ENCODE measurements around the gene CYSRT1.

The CYSRT1 gene

DNA sequence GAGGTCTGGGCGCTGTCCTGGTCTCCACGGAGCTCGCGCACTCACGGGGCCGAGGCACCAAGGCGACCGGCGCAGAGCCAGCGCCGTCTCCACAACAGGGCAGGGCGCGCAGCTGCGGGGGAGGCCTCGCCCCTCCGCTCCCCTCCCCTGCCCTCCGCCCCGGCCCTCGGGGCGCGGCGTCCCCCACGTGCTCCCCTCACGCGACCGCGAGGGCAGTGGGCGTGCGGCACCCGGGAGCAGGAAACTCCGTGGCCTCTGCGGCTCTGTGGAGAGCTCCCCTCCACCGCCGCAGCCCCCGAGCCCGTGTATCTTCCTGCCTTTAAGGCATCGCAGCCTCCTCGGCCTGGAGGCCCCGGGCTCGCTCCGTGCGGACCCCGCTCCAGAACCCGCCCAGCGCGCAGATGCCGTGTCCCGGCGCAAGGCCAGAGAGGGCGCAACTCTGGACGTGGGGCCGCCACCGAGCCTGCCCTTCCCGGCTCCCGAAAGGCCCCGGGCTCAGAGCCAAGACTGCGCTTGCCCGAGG, 15.4 kb downstream of the CYSRT1 start (continued):
- TF ChIP-seq, protein P1, sequence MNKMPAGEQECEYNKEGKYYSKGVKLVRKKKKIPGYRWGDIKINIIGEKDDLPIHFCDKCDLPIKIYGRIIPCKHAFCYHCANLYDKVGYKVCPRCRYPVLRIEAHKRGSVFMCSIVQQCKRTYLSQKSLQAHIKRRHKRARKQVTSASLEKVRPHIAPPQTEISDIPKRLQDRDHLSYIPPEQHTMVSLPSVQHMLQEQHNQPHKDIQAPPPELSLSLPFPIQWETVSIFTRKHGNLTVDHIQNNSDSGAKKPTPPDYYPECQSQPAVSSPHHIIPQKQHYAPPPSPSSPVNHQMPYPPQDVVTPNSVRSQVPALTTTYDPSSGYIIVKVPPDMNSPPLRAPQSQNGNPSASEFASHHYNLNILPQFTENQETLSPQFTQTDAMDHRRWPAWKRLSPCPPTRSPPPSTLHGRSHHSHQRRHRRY (tag by site-specific recombination; IDR thresholded peaks at IDR 0.05) = no peak
- peak; percentile 64; the same call in 1 of the 2 replicates for TF ChIP-seq MZF1 (tag by site-specific recombination; IDR thresholded peaks at IDR 0.05; ENCODE audit: borderline replicate concordance)

DNA sequence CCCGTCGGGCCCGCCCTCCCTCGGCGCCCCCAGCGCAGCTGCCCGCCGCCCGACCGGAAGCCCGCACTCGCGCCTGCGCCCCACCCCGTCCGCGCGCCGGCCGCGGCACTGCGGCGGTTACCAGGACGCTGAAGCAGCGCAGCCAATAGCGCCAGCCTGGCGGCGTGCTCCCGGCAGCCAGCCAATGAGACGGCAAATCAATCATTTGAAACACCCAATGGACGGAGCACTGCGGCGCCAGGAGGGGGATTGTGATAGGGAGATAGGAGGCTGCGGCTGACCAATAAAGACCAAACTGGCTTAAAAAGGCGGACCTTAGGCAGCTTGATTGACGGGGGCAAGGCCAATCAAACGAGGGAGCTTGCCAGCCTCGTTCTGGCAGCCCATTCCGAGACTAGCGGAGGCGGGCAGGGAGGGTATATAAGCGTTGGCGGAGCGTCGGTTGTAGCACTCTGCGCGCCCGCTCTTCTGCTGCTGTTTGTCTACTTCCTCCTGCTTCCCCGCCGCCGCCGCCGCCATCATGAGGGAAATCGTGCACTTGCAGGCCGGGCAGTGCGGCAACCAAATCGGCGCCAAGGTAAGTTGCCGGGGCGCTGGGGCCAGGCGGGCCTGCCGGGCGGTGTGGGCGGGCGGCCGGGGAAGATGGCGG, 16.0 kb downstream of the CYSRT1 start, which contains the start of gene TUBB4B:
Gene TUBB4B (plus strand): TSS at position 447 of the 649 bp plus-strand sequence. CDS start 74 bp downstream, at position 521.
- Histone ChIP-seq H3K4me1 (ENCODE audit: control insufficient read depth, insufficient read depth, low read length) (peaks cover 6% of the 10 kb centered on the region; the same call in 1 of the 2 replicates), H3K27ac (ENCODE audit: extremely low read depth, low read depth, low read length) (peak within 1 kb of the TSS; percentile 93), H3K4me3 (ENCODE audit: low read depth, low read length) (peak within 1 kb of the TSS; percentile 83), H3K9me3 (ENCODE audit: control insufficient read depth, insufficient read depth, low read depth, low read length) (no peaks in the 10 kb centered on the region), H3K36me3 (ENCODE audit: control insufficient read depth in 2 of 2, insufficient read depth in 1 of 2, low read length in 2 of 2) (peaks cover 0 to 32% of the 10 kb centered on the region in 2 experiments; a peak in 1 of 3 replicates)
- ChIA-PET POLR2A (interaction anchor here (0.6 to 11.5 kb wide), 82 partner anchors 13 to 514 kb away, joined by 3 to 336 read pairs (median 5); partner anchors contain the start of genes ANAPC2, ARRDC1, CLIC3 and CYSRT1), CTCF (interaction anchor here (0.6 to 1.7 kb wide), 10 partner anchors 8 to 205 kb away, joined by 3 to 11 read pairs (median 3); partner anchors contain the start of genes CYSRT1, LRRC26, NELFB and NPDC1)
- TF ChIP-seq, protein P2, sequence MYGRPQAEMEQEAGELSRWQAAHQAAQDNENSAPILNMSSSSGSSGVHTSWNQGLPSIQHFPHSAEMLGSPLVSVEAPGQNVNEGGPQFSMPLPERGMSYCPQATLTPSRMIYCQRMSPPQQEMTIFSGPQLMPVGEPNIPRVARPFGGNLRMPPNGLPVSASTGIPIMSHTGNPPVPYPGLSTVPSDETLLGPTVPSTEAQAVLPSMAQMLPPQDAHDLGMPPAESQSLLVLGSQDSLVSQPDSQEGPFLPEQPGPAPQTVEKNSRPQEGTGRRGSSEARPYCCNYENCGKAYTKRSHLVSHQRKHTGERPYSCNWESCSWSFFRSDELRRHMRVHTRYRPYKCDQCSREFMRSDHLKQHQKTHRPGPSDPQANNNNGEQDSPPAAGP (tag by site-specific recombination; IDR thresholded peaks at IDR 0.05) = peak; percentile 87
- no peak for TF ChIP-seq ZNF514 (tag by site-specific recombination; IDR thresholded peaks at IDR 0.05)
- TF ChIP-seq YY1 (tag by site-specific recombination; IDR thresholded peaks at IDR 0.05) = peak; percentile 90
- no peak for TF ChIP-seq GLI2 (tag by site-specific recombination; IDR thresholded peaks at IDR 0.05; ENCODE audit: borderline replicate concordance, low read depth)
- no peak for TF ChIP-seq ZNF274 (IDR thresholded peaks at IDR 0.05; ENCODE audit: low read length)
- TF ChIP-seq ZNF274 (tag by site-specific recombination; IDR thresholded peaks at IDR 0.05; ENCODE audit: borderline replicate concordance) = no peak
- TF ChIP-seq, protein P3, sequence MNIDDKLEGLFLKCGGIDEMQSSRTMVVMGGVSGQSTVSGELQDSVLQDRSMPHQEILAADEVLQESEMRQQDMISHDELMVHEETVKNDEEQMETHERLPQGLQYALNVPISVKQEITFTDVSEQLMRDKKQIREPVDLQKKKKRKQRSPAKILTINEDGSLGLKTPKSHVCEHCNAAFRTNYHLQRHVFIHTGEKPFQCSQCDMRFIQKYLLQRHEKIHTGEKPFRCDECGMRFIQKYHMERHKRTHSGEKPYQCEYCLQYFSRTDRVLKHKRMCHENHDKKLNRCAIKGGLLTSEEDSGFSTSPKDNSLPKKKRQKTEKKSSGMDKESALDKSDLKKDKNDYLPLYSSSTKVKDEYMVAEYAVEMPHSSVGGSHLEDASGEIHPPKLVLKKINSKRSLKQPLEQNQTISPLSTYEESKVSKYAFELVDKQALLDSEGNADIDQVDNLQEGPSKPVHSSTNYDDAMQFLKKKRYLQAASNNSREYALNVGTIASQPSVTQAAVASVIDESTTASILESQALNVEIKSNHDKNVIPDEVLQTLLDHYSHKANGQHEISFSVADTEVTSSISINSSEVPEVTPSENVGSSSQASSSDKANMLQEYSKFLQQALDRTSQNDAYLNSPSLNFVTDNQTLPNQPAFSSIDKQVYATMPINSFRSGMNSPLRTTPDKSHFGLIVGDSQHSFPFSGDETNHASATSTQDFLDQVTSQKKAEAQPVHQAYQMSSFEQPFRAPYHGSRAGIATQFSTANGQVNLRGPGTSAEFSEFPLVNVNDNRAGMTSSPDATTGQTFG (tag by site-specific recombination; IDR thresholded peaks at IDR 0.05; ENCODE audit: borderline replicate concordance) = peak; percentile 77; the same call in 1 of the 2 replicates
- TF ChIP-seq, protein P4, sequence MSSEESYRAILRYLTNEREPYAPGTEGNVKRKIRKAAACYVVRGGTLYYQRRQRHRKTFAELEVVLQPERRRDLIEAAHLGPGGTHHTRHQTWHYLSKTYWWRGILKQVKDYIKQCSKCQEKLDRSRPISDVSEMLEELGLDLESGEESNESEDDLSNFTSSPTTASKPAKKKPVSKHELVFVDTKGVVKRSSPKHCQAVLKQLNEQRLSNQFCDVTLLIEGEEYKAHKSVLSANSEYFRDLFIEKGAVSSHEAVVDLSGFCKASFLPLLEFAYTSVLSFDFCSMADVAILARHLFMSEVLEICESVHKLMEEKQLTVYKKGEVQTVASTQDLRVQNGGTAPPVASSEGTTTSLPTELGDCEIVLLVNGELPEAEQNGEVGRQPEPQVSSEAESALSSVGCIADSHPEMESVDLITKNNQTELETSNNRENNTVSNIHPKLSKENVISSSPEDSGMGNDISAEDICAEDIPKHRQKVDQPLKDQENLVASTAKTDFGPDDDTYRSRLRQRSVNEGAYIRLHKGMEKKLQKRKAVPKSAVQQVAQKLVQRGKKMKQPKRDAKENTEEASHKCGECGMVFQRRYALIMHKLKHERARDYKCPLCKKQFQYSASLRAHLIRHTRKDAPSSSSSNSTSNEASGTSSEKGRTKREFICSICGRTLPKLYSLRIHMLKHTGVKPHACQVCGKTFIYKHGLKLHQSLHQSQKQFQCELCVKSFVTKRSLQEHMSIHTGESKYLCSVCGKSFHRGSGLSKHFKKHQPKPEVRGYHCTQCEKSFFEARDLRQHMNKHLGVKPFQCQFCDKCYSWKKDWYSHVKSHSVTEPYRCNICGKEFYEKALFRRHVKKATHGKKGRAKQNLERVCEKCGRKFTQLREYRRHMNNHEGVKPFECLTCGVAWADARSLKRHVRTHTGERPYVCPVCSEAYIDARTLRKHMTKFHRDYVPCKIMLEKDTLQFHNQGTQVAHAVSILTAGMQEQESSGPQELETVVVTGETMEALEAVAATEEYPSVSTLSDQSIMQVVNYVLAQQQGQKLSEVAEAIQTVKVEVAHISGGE (tag by site-specific recombination; conservative IDR thresholded peaks at IDR 0.05; ENCODE audit: low read depth) = peak; percentile 71
- TF ChIP-seq ZBTB7A (tag by site-specific recombination; IDR thresholded peaks at IDR 0.05; ENCODE audit: low read depth) = peak; percentile 36; the same call in 1 of the 2 replicates
- no peak for TF ChIP-seq ZNF404 (tag by site-specific recombination; IDR thresholded peaks at IDR 0.05)
- TF ChIP-seq, protein P5, sequence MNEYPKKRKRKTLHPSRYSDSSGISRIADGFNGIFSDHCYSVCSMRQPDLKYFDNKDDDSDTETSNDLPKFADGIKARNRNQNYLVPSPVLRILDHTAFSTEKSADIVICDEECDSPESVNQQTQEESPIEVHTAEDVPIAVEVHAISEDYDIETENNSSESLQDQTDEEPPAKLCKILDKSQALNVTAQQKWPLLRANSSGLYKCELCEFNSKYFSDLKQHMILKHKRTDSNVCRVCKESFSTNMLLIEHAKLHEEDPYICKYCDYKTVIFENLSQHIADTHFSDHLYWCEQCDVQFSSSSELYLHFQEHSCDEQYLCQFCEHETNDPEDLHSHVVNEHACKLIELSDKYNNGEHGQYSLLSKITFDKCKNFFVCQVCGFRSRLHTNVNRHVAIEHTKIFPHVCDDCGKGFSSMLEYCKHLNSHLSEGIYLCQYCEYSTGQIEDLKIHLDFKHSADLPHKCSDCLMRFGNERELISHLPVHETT (tag by site-specific recombination; IDR thresholded peaks at IDR 0.05) = peak; percentile 80; the same call in 1 of the 2 replicates
- TF ChIP-seq, protein P6, sequence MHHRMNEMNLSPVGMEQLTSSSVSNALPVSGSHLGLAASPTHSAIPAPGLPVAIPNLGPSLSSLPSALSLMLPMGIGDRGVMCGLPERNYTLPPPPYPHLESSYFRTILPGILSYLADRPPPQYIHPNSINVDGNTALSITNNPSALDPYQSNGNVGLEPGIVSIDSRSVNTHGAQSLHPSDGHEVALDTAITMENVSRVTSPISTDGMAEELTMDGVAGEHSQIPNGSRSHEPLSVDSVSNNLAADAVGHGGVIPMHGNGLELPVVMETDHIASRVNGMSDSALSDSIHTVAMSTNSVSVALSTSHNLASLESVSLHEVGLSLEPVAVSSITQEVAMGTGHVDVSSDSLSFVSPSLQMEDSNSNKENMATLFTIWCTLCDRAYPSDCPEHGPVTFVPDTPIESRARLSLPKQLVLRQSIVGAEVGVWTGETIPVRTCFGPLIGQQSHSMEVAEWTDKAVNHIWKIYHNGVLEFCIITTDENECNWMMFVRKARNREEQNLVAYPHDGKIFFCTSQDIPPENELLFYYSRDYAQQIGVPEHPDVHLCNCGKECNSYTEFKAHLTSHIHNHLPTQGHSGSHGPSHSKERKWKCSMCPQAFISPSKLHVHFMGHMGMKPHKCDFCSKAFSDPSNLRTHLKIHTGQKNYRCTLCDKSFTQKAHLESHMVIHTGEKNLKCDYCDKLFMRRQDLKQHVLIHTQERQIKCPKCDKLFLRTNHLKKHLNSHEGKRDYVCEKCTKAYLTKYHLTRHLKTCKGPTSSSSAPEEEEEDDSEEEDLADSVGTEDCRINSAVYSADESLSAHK (tag by site-specific recombination; IDR thresholded peaks at IDR 0.05) = peak; percentile 32; the same call in 1 of the 2 replicates
- TF ChIP-seq ZNF202 (tag by site-specific recombination; IDR thresholded peaks at IDR 0.05; ENCODE audit: borderline replicate concordance) = no peak
- no peak for TF ChIP-seq ZNF701 (tag by site-specific recombination; IDR thresholded peaks at IDR 0.05)
- TF ChIP-seq ZNF596 (tag by site-specific recombination; IDR thresholded peaks at IDR 0.05) = no peak; the same call in 1 of the 2 replicates
- TF ChIP-seq, protein P7, sequence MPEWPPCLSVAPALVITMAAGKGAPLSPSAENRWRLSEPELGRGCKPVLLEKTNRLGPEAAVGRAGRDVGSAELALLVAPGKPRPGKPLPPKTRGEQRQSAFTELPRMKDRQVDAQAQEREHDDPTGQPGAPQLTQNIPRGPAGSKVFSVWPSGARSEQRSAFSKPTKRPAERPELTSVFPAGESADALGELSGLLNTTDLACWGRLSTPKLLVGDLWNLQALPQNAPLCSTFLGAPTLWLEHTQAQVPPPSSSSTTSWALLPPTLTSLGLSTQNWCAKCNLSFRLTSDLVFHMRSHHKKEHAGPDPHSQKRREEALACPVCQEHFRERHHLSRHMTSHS (tag by site-specific recombination; IDR thresholded peaks at IDR 0.05) = no peak
- peak; percentile 64; the same call in 1 of the 2 replicates for TF ChIP-seq ZNF2 (tag by site-specific recombination; IDR thresholded peaks at IDR 0.05)
- peak; percentile 94 for TF ChIP-seq YY2 (tag by site-specific recombination; IDR thresholded peaks at IDR 0.05)
